ENCODE results near the gene USF2.

- TF ChIP-seq EP300 (conservative IDR thresholded peaks at IDR 0.05; ENCODE audit: poor library complexity, severe bottlenecking) (no peak), CTCF (IDR thresholded peaks at IDR 0.05; ENCODE audit: poor library complexity, severe bottlenecking) (no peak), POLR2AphosphoS5 (IDR thresholded peaks at IDR 0.05) (no peak), RAD21 (conservative IDR thresholded peaks at IDR 0.05) (no peak), EZH2 (IDR thresholded peaks at IDR 0.05; ENCODE audit: borderline replicate concordance, insufficient read depth, low read length, poor library complexity, severe bottlenecking) (no peak), MXI1 (conservative IDR thresholded peaks at IDR 0.05; ENCODE audit: poor library complexity, severe bottlenecking) (no peak)
Measured at GRCh38 chr19:35322014-35322413, 53.3 kb downstream of the USF2 start.

Measured in neural cell (in vitro differentiated cells).